ENCODE results near the gene OGFOD3.
A peak's percentile ranks its signal among the peaks of the same experiment; 100 is the strongest.

OGFOD3 gene

GRCh38 chr17:82440469-82440981 lies 22.1 kb upstream of the OGFOD3 start:
- no peak overlapping the region for H3K4me2 ChIP-seq (ENCODE audit: insufficient read depth, low read length)
- H3K36me3 ChIP-seq (ENCODE audit: insufficient read depth, low read length): peaks cover 64% of the 10 kb centered on the region
- TF ChIP-seq CTCF (IDR thresholded peaks at IDR 0.05; ENCODE audit: borderline replicate concordance, extremely low read depth, low read length, poor library complexity, severe bottlenecking): no peak
- no peak for TF ChIP-seq EZH2 (IDR thresholded peaks at IDR 0.05; ENCODE audit: borderline replicate concordance, low read depth, low read length, severe bottlenecking)
- H3K9ac ChIP-seq (ENCODE audit: low read depth, low read length): no peak overlapping the region
- no peak for DNase-seq
- H3K27me3 ChIP-seq (ENCODE audit: insufficient read depth, low read length, poor library complexity): no peaks in the 10 kb centered on the region
- no peaks in the 10 kb centered on the region for H3K9me3 ChIP-seq (ENCODE audit: insufficient read depth, low read length, severe bottlenecking)
- H3K79me2 ChIP-seq (ENCODE audit: insufficient read depth, low read length): peaks cover 7% of the 10 kb centered on the region; the same call in 1 of the 2 replicates
- H3K27ac ChIP-seq (ENCODE audit: low read length): no peak overlapping the region
- ATAC-seq (ENCODE audit: insufficient read depth, low read depth): no peak
- no peaks in the 10 kb centered on the region for H3K4me1 ChIP-seq (ENCODE audit: insufficient read depth, low read length)
- H3K4me3 ChIP-seq (ENCODE audit: low read depth in 1 of 2, low read length in 2 of 2): no peak overlapping the region
- no peak overlapping the region for H2AFZ ChIP-seq (ENCODE audit: low read depth, low read length)
- peaks cover 36% of the 10 kb centered on the region for H4K20me1 ChIP-seq (ENCODE audit: insufficient read depth, low read length)

- no peak overlapping the region for H3K27ac ChIP-seq (ENCODE audit: low read length)
- H3K4me1 ChIP-seq (ENCODE audit: insufficient read depth, low read length): no peaks in the 10 kb centered on the region
- no peak overlapping the region for H3K9ac ChIP-seq (ENCODE audit: low read depth, low read length)
- H3K9me3 ChIP-seq (ENCODE audit: insufficient read depth, low read length, severe bottlenecking): no peaks in the 10 kb centered on the region
- DNase-seq (no peak), ATAC-seq (ENCODE audit: insufficient read depth, low read depth) (peak; percentile 6; the same call in 1 of the 3 replicates)
- H3K36me3 ChIP-seq (ENCODE audit: insufficient read depth, low read length): peaks cover 62% of the 10 kb centered on the region
- H3K4me3 ChIP-seq (ENCODE audit: low read depth in 1 of 2, low read length in 2 of 2): no peak overlapping the region
- peaks cover 35% of the 10 kb centered on the region for H4K20me1 ChIP-seq (ENCODE audit: insufficient read depth, low read length)
- H3K79me2 ChIP-seq (ENCODE audit: insufficient read depth, low read length): peaks cover 7% of the 10 kb centered on the region; the same call in 1 of the 2 replicates
- no peak overlapping the region for H2AFZ ChIP-seq (ENCODE audit: low read depth, low read length)
- H3K27me3 ChIP-seq (ENCODE audit: insufficient read depth, low read length, poor library complexity): no peaks in the 10 kb centered on the region
- no peak for TF ChIP-seq CTCF (IDR thresholded peaks at IDR 0.05; ENCODE audit: borderline replicate concordance, extremely low read depth, low read length, poor library complexity, severe bottlenecking)
- TF ChIP-seq EZH2 (IDR thresholded peaks at IDR 0.05; ENCODE audit: borderline replicate concordance, low read depth, low read length, severe bottlenecking): no peak
- no peak overlapping the region for H3K4me2 ChIP-seq (ENCODE audit: insufficient read depth, low read length)
Measured at GRCh38 chr17:82439829-82440365, 21.5 kb upstream of the OGFOD3 start.

GRCh38 chr17:82439194-82439828 lies 20.9 kb upstream of the OGFOD3 start:
- H3K4me1 ChIP-seq (ENCODE audit: insufficient read depth, low read length): peaks cover 3% of the 10 kb centered on the region; the same call in 1 of the 2 replicates
- no peak overlapping the region for H3K27ac ChIP-seq (ENCODE audit: low read length)
- no peaks in the 10 kb centered on the region for H3K27me3 ChIP-seq (ENCODE audit: insufficient read depth, low read length, poor library complexity)
- peaks cover 30% of the 10 kb centered on the region for H4K20me1 ChIP-seq (ENCODE audit: insufficient read depth, low read length)
- H2AFZ ChIP-seq (ENCODE audit: low read depth, low read length): no peak overlapping the region
- H3K4me3 ChIP-seq (ENCODE audit: low read depth in 1 of 2, low read length in 2 of 2): no peak overlapping the region
- ATAC-seq (ENCODE audit: insufficient read depth, low read depth) (0 out of 3 replicates have a peak, but pooled peaks have one; percentile 2), DNase-seq (no peak)
- no peaks in the 10 kb centered on the region for H3K9me3 ChIP-seq (ENCODE audit: insufficient read depth, low read length, severe bottlenecking)
- TF ChIP-seq EZH2 (IDR thresholded peaks at IDR 0.05; ENCODE audit: borderline replicate concordance, low read depth, low read length, severe bottlenecking) (no peak), CTCF (IDR thresholded peaks at IDR 0.05; ENCODE audit: borderline replicate concordance, extremely low read depth, low read length, poor library complexity, severe bottlenecking) (no peak)
- no peak overlapping the region for H3K4me2 ChIP-seq (ENCODE audit: insufficient read depth, low read length)
- H3K79me2 ChIP-seq (ENCODE audit: insufficient read depth, low read length): peaks cover 2% of the 10 kb centered on the region; the same call in 1 of the 2 replicates
- H3K36me3 ChIP-seq (ENCODE audit: insufficient read depth, low read length): peaks cover 56% of the 10 kb centered on the region
- no peak overlapping the region for H3K9ac ChIP-seq (ENCODE audit: low read depth, low read length)
